NCI-H460 (cell line): ENCODE measurements around the gene ZNF175. TPM values are rescaled to one million over a fixed set of nuclear protein-coding genes. Genes with fewer than 3 reads are reported as not detected.

Experiments
- DNase-seq: peaks from one replicate; pipeline ENCODE4 v3.0.0-alpha.2; 2016; ENCODE audit warnings: low read depth; ENCODE audit errors: extremely low read depth
- total RNA-seq: library from RNA; depleted of rRNA; stranded (reverse); fragments of >200 nt; shearing (Covaris generic); gene quantifications from 2 replicates; pipeline ENCODE4 v1.2.3, GENCODE V29; 2014

The ZNF175 gene
- total RNA-seq, 1 experiment from 2014 or later: 3.4 TPM

- no peak for DNase-seq
Observed at GRCh38 chr19:51587264-51588191, 16.4 kb downstream of the ZNF175 start.

DNA sequence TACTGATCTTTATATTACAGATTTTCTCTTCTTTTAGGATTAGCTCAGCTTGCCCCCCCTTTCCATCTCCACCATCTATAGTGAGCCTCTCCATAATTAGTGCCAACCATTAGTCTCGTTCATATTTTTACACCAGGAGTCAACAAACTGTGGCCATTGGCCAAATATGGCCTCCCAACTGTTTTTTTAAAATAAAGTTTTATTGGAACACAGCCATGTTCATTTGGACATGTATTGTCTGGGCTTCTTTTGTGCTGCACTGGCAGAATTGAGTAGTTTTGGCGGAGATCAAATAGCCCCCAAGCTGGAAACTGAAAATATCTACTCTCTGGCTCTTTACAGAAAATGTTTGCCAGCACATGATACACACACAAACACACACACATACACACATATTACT is 18.4 kb downstream of the ZNF175 start:
- no peak for DNase-seq

- DNase-seq: no peak
Observed at GRCh38 chr19:51590441-51590840, 19.4 kb downstream of the ZNF175 start.

- DNase-seq: no peak
Observed at GRCh38 chr19:51592521-51592920, 21.4 kb downstream of the ZNF175 start.

- DNase-seq: no peak
Observed at GRCh38 chr19:51593138-51593890, 22.2 kb downstream of the ZNF175 start.

GRCh38 chr19:51593969-51594773 is 23.1 kb downstream of the ZNF175 start:
- DNase-seq: peak; percentile 91

DNA sequence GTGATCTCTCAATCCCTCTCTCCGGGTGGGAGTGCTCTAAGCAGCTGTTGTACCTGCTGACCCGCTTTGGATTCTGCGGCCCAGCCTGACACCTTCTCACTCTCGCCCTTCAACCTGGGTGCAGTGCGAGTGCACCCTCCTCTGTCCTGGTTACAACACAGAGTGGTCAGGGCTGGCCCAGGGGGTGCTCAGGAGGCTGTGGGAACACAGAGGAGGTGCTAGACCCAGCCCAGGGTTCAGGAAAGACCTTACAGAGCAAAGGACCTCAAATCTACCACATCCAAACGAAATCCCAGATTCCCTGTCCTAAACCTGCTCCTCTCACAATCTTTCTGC is 23.7 kb downstream of the ZNF175 start:
- DNase-seq: no peak

DNA sequence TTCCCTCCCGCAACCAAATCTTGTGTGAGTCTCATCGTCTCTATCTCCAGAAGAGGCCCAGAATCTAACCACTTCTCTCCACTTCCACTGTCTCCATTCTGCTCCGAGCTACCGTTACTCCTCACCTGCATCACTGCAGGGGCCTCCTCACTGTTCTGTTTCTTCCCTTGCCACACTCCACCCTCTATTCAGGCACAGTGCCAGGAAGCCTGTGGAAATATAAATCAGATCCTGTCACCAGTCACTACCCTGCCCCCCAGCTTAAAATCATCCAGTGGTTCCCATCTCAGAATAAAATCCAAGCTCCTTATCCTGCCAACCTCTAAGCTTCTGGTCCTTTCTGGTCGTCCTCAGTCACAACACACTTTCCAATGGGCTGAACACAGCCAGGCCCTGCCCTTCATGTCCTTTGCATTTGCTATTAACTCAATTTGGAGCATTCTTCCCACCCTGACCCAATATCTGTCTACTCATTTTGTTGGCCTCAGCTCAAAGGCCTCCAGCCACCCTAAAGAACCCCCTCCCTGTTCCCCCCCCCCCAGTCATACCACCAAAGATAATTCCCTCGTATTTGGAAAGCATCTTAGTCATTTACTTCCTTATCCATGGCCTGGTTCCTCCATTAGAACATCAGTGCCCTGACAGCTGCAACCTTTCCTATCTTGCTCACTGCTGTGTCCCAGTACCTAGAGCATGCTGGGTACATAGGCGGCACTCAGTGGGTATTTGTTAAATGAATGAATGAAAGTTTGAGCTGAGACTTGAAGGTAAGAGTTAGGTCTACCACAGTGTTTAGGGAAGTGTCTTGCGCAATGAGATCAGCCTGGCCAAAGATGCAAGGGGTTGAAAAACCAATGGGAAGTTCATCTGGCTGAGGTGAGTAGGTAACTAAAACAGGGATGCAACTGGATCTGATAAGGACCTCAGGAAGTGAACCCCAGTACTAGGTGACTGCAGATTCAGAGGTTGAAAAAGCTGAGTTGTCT is 24.4 kb downstream of the ZNF175 start:
- no peak for DNase-seq

GRCh38 chr19:51598159-51598915 is 27.3 kb downstream of the ZNF175 start:
- DNase-seq: no peak

DNA sequence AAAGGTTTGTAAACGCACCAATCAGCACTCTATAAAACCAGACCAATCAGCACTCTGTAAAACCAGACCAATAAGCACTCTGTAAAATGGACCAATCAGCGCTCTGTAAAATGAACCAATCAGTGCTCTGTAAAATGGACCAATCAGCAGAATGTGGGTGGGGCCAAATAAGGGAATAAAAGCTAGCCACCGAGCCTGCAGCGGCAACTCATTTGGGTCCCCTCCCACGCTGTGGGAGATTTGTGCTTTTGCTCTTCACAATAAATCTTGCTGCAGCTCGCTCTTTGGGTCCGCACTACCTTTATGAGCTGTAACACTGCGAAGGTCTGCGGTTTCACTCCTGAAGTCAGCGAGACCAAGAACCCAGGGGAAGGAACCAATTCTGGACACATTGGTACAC is 28.0 kb downstream of the ZNF175 start:
- no peak for DNase-seq

DNA sequence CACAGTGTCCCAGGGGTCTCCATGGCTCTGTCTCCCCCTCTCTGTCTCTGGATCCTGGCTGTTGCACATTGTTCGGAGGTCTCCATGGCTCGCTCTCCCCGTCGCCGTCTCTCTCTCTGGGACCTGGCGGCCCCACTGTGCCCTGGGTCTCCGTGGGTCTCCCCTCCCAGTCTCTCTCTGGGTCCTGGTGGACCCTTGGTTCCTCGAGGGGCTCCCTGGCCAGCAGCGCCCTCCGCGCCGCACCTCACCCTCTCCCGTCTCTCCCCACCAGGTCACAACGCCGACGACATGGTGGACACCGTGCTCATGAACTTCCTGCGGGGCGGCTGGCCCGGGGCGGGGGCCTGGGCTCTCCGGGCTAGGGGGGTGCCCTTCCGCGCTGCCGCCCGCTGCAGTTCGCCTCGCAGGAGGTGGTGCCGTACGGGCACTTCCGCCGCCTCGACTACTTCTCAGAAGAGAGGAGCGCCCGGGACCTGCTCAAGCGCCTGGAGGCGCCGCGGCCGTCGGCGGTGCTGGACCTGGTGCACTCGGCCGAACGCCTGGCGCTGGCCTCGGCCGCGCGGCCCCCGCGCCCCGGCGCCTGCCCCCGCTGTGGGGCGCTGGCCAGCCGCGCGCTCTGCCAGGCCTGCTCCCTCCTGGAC is 30.0 kb downstream of the ZNF175 start:
- no peak for DNase-seq

DNA sequence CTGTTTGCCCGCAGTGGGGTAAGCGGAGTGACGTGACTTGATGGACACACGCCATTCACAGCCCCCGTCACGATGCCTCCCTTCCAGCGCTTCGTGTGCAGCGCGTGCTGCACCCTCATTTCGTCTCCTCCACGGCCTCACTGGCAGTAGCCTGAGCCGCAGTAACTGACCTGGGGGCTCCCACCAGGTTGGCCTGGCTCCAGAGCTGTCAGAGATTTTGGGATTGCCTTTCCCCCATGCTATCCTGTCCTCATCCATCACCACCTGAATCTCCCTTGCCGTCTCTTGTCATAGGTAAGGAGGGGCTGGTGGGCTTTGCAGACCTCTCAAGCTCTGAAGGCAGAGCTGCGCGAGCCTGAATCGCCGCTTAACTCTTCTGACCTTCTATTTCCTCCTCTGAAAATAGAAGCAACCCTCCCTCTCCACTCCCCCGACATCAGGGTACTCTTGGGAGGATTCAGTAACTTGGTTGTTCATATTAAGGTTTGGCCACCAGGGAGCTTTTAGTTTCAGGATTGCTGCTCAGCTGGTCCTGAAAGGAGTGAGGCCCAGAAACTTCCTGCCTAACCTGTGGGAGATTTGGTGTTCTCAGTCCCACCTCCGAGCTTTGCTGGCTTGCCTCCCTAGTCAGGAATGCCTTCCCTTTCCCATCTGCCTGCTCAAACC is 31.2 kb downstream of the ZNF175 start:
- no peak for DNase-seq

DNA sequence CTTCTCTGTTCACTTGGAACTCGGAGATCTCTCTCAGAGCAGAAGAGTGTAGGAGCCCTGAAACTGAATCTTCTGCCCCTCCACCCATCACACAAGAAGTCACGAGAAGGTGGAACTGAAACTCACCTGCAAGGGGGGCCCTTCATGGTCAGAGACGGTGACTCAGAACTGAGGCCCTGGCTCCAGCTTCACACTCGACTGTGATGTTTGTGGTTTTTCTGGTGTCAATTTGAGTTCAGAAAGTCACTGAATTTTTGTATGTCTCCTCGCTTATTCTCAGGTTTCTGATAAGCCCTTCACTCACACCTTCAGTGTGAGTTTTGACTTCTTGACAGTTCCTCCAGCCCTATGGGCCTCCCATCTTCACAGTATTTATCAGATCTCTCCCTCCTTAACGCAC is 36.0 kb downstream of the ZNF175 start:
- no peak for DNase-seq

GRCh38 chr19:51607920-51608562 is 37.0 kb downstream of the ZNF175 start:
- peak; percentile 65 for DNase-seq

DNA sequence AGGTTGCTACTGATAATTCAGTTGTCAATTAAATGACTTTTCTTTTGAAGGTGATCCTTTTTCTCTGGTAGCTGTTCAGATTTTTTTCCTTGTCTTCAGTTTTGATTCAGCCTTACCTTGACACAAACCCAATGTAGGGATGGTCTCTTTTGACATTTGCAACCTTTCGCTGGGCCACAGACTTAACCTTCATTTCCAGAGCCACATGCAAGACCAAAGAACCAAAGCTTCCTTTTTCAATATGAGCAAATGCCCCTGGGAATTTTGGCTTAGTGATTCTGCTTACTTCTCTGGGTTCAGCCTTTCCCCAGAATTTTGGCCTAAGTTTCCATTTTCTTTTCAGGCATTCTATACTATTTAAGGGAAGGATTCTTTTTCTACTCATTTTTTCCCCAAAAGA is 39.5 kb downstream of the ZNF175 start:
- no peak for DNase-seq

DNA sequence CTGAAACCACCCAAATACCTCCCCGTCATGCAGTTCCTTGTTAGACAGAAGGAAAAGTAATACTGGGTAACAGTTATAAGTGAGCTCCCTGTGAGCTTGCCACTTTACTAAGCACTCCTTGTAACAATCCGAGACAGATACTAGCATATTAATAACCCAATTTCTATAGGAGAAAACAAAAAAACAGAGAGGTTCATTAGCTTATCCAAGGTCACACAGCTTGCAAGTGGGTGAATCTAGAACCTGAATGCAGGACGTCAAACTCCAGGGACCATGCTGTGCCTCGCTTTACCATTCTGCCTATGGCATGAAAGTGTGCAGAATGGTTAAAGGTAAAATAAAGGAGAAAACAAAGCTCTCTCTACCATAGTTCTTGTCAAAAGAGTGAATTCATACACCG is 43.7 kb downstream of the ZNF175 start:
- no peak for DNase-seq

GRCh38 chr19:51615991-51616390 is 44.9 kb downstream of the ZNF175 start:
- DNase-seq: no peak

- no peak for DNase-seq
Observed at GRCh38 chr19:51621178-51621577, 50.1 kb downstream of the ZNF175 start.
